ENCODE data around the gene YIF1B. TPM values are rescaled to one million over a fixed set of nuclear protein-coding genes. Genes with fewer than 3 reads are reported as not detected.

YIF1B gene
- total RNA-seq, 4 donors from 2014 or later: 26.2 to 52.8 (median 31.4) TPM

- TF ChIP-seq CTCF (IDR thresholded peaks at IDR 0.05): no peak
- DNase-seq (ENCODE audit: low spot score): no peak
These were observed 38.7 kb downstream of the YIF1B start for GRCh38 chr19:38276942-38277517.

GRCh38 chr19:38274739-38275138, 41.0 kb downstream of the YIF1B start:
- ATAC-seq (ENCODE audit: low FRiP score): no peak
- no peak for TF ChIP-seq CTCF (IDR thresholded peaks at IDR 0.05)
- DNase-seq (ENCODE audit: low spot score): no peak

More at GRCh38 chr19:38276942-38277517, 38.7 kb downstream of the YIF1B start:
- ATAC-seq (ENCODE audit: low FRiP score): no peak

GRCh38 chr19:38273499-38273898, 42.2 kb downstream of the YIF1B start:
- no peak for TF ChIP-seq CTCF (IDR thresholded peaks at IDR 0.05)
- no peak for ATAC-seq (ENCODE audit: low FRiP score)
- DNase-seq (ENCODE audit: low spot score): no peak

GRCh38 chr19:38270587-38271167, 45.1 kb downstream of the YIF1B start:
- no peak for ATAC-seq (ENCODE audit: low FRiP score)
- DNase-seq (ENCODE audit: low spot score): no peak
- no peak for TF ChIP-seq CTCF (IDR thresholded peaks at IDR 0.05)

GRCh38 chr19:38268539-38268938, 47.2 kb downstream of the YIF1B start:
- no peak for ATAC-seq (ENCODE audit: low FRiP score)
- DNase-seq (ENCODE audit: low spot score): no peak
- TF ChIP-seq CTCF (IDR thresholded peaks at IDR 0.05): no peak

- TF ChIP-seq CTCF (IDR thresholded peaks at IDR 0.05): no peak
- ATAC-seq (ENCODE audit: low FRiP score): no peak
These were observed 47.8 kb downstream of the YIF1B start for GRCh38 chr19:38267761-38268483.

More at GRCh38 chr19:38267761-38268483, 47.8 kb downstream of the YIF1B start:
- DNase-seq (ENCODE audit: low spot score): no peak
